HEK293 (cell line): ENCODE results near the gene CD8B.

Source experiments
- CTCF ChIA-PET: fragments of 350-600 bp; formaldehyde crosslinking; extraction: SDS; loops from one replicate; lab custom pipeline; 2021; ENCODE audit warnings: antibody characterized with exemption; lab: Yijun Ruan, JAX
- POLR2A ChIA-PET: fragments of 300-600 bp; formaldehyde crosslinking; extraction: SDS; loops from one replicate; lab custom pipeline; 2020; ENCODE audit warnings: antibody characterized with exemption, inconsistent platforms; lab: Yijun Ruan, JAX
- H3K27ac ChIP-seq: fragments of 200-500 bp; sonication (Bioruptor generic); 2 replicates; pipeline ENCODE4 v1.5.1; 2014; ENCODE audit warnings: low read depth, low read length, control low read depth, inconsistent platforms; ENCODE audit errors: extremely low read depth
- H3K36me3 ChIP-seq, 2 experiments: fragments of 200-500 bp in 1 of 2; sonication (Bioruptor generic) in 1 of 2; 1 replicate in 1 of 2; 2 replicates in 1 of 2; pipeline ENCODE4 v1.5.1; 2014 to 2017; ENCODE audit warnings: inconsistent platforms in 2 of 2, low read length in 2 of 2; ENCODE audit not compliant: control insufficient read depth in 2 of 2, insufficient read depth in 1 of 2
- H3K4me1 ChIP-seq: fragments of 200-500 bp; sonication (Bioruptor generic); 2 replicates; pipeline ENCODE4 v1.5.1; 2014; ENCODE audit warnings: mild to moderate bottlenecking, low read length, inconsistent platforms; ENCODE audit not compliant: control insufficient read depth, insufficient read depth
- H3K4me3 ChIP-seq: 2 replicates; pipeline ENCODE4 v1.5.1; 2011; ENCODE audit warnings: low read depth, mild to moderate bottlenecking, control low read depth, low read length, moderate library complexity
- H3K9me3 ChIP-seq: fragments of 200-500 bp; sonication (Bioruptor generic); 2 replicates; pipeline ENCODE4 v1.5.1; 2014; ENCODE audit warnings: low read depth, low read length, inconsistent platforms; ENCODE audit not compliant: control insufficient read depth, insufficient read depth
- BCL11B ChIP-seq: fragments of 450-650 bp; formaldehyde crosslinking; IDR thresholded peaks from 2 replicates; pipeline ENCODE4 v1.5.1; 2016; ENCODE audit warnings: low read depth, missing biosample characterization, missing genetic modification characterization
- OVOL3 ChIP-seq: fragments of 450-650 bp; formaldehyde crosslinking; IDR thresholded peaks from 2 replicates; pipeline ENCODE4 v1.5.1; 2016; ENCODE audit warnings: missing biosample characterization, missing genetic modification characterization
- REPIN1 ChIP-seq: fragments of 450-650 bp; formaldehyde crosslinking; IDR thresholded peaks from 2 replicates; pipeline ENCODE4 v1.5.1; 2017; ENCODE audit warnings: missing biosample characterization, missing genetic modification characterization, low read depth
- YY2 ChIP-seq: fragments of 450-650 bp; formaldehyde crosslinking; IDR thresholded peaks from 2 replicates; pipeline ENCODE4 v1.5.1; 2016; ENCODE audit warnings: missing biosample characterization, missing genetic modification characterization
- ZBTB20 ChIP-seq: fragments of 450-650 bp; formaldehyde crosslinking; IDR thresholded peaks from 2 replicates; pipeline ENCODE4 v1.5.1; 2016; ENCODE audit warnings: missing biosample characterization, missing genetic modification characterization
- ZBTB6 ChIP-seq: fragments of 450-650 bp; formaldehyde crosslinking; IDR thresholded peaks from 2 replicates; pipeline ENCODE4 v1.5.1; 2017; ENCODE audit warnings: missing biosample characterization, missing genetic modification characterization
- ZBTB8A ChIP-seq: fragments of 450-650 bp; formaldehyde crosslinking; IDR thresholded peaks from 2 replicates; pipeline ENCODE4 v1.5.1; 2016; ENCODE audit warnings: missing biosample characterization, missing genetic modification characterization
- ZNF112 ChIP-seq: fragments of 450-650 bp; formaldehyde crosslinking; IDR thresholded peaks from 2 replicates; pipeline ENCODE4 v1.5.0; 2017; ENCODE audit warnings: missing biosample characterization, missing genetic modification characterization
- ZNF184 ChIP-seq: fragments of 450-650 bp; IDR thresholded peaks from 2 replicates; pipeline ENCODE4 v1.5.1; 2018; ENCODE audit warnings: missing biosample characterization, mild to moderate bottlenecking, missing genetic modification characterization
- ZNF2 ChIP-seq: fragments of 450-650 bp; formaldehyde crosslinking; IDR thresholded peaks from 2 replicates; pipeline ENCODE4 v1.5.1; 2016; ENCODE audit warnings: missing biosample characterization, missing genetic modification characterization
- ZNF248 ChIP-seq: fragments of 450-650 bp; formaldehyde crosslinking; IDR thresholded peaks from 2 replicates; pipeline ENCODE4 v1.5.1; 2017; ENCODE audit warnings: missing biosample characterization, missing genetic modification characterization
- ZNF354C ChIP-seq: fragments of 450-650 bp; formaldehyde crosslinking; IDR thresholded peaks from 2 replicates; pipeline ENCODE4 v1.5.1; 2016; ENCODE audit warnings: missing biosample characterization, missing genetic modification characterization, low read depth, borderline replicate concordance
- ZNF37A ChIP-seq: fragments of 450-650 bp; IDR thresholded peaks from 2 replicates; pipeline ENCODE4 v1.5.1; 2018; ENCODE audit warnings: missing biosample characterization, missing genetic modification characterization
- ZNF423 ChIP-seq: fragments of 450-650 bp; formaldehyde crosslinking; IDR thresholded peaks from 2 replicates; pipeline ENCODE4 v1.5.1; 2016; ENCODE audit warnings: missing biosample characterization, missing genetic modification characterization
- ZNF488 ChIP-seq: fragments of 450-650 bp; formaldehyde crosslinking; IDR thresholded peaks from 2 replicates; pipeline ENCODE4 v1.5.1; 2016; ENCODE audit warnings: missing biosample characterization, missing genetic modification characterization
- ZNF518A ChIP-seq: fragments of 450-650 bp; formaldehyde crosslinking; conservative IDR thresholded peaks from 2 replicates; pipeline ENCODE4 v1.5.1; 2016; ENCODE audit warnings: low read depth, missing biosample characterization, missing genetic modification characterization
- ZNF529 ChIP-seq: fragments of 450-650 bp; formaldehyde crosslinking; IDR thresholded peaks from 2 replicates; pipeline ENCODE4 v1.5.1; 2017; ENCODE audit warnings: missing genetic modification characterization, missing biosample characterization; ENCODE audit not compliant: insufficient replicate concordance
- ZNF571 ChIP-seq: fragments of 450-650 bp; formaldehyde crosslinking; IDR thresholded peaks from 2 replicates; pipeline ENCODE4 v1.5.0; 2017; ENCODE audit warnings: missing biosample characterization, missing genetic modification characterization
- ZNF626 ChIP-seq: fragments of 450-650 bp; sonication (Bioruptor Pico); formaldehyde crosslinking; IDR thresholded peaks from 2 replicates; pipeline ENCODE4 v1.5.1; 2018; ENCODE audit warnings: missing biosample characterization, missing genetic modification characterization, inconsistent platforms
- ZNF629 ChIP-seq: fragments of 450-650 bp; formaldehyde crosslinking; IDR thresholded peaks from 2 replicates; pipeline ENCODE4 v1.5.1; 2017; ENCODE audit warnings: missing biosample characterization, missing genetic modification characterization
- ZNF658 ChIP-seq: fragments of 450-650 bp; formaldehyde crosslinking; IDR thresholded peaks from 2 replicates; pipeline ENCODE4; 2016; ENCODE audit warnings: missing biosample characterization, missing genetic modification characterization
- ZNF701 ChIP-seq: fragments of 450-650 bp; formaldehyde crosslinking; IDR thresholded peaks from 2 replicates; pipeline ENCODE4 v1.5.1; 2016; ENCODE audit warnings: missing biosample characterization, missing genetic modification characterization
- ZNF777 ChIP-seq: fragments of 450-650 bp; formaldehyde crosslinking; IDR thresholded peaks from 2 replicates; pipeline ENCODE4 v1.5.1; 2017; ENCODE audit warnings: missing biosample characterization, missing genetic modification characterization, borderline replicate concordance
- ZNF785 ChIP-seq: fragments of 450-650 bp; formaldehyde crosslinking; IDR thresholded peaks from 2 replicates; pipeline ENCODE4 v1.5.1; 2016; ENCODE audit warnings: missing biosample characterization, missing genetic modification characterization

Gene CD8B

GRCh38 chr2:86774862-86775261 is 86.8 kb downstream of the CD8B start:
- ChIA-PET POLR2A (interaction anchor here (0.6 kb wide), 1 partner anchor 1653 kb away, joined by 4 read pairs; no protein-coding TSS in a partner anchor), CTCF (interaction anchor here (0.8 kb wide), 1 partner anchor 10 kb away, joined by 4 read pairs; no protein-coding TSS in a partner anchor)
- H3K4me1 ChIP-seq: no peaks in the 10 kb centered on the region
- no peak for TF ChIP-seq ZNF626 (tag by site-specific recombination)
- no peak for TF ChIP-seq ZNF529 (tag by site-specific recombination)
- TF ChIP-seq ZNF423: no peak
- no peak for TF ChIP-seq ZNF2
- no peak for TF ChIP-seq ZNF37A
- no peak for TF ChIP-seq ZNF488 (tag by site-specific recombination)
- no peak for TF ChIP-seq ZNF785 (tag by site-specific recombination)
- no peak for TF ChIP-seq ZNF629
- TF ChIP-seq ZNF701 (tag by site-specific recombination): no peak
- TF ChIP-seq ZBTB6 (tag by site-specific recombination): no peak
- no peak for TF ChIP-seq REPIN1
- no peak for TF ChIP-seq ZNF248 (tag by site-specific recombination)
- TF ChIP-seq ZNF658 (tag by site-specific recombination): no peak
- no peak for TF ChIP-seq ZBTB20 (tag by site-specific recombination)
- TF ChIP-seq ZBTB8A (tag by site-specific recombination): no peak
- no peaks in the 10 kb centered on the region for H3K9me3 ChIP-seq
- no peak overlapping the region for H3K27ac ChIP-seq
- no peak overlapping the region for H3K4me3 ChIP-seq
- peaks cover 34 to 66% of the 10 kb centered on the region in 2 experiments for H3K36me3 ChIP-seq

GRCh38 chr2:86772611-86773010 is 89.1 kb downstream of the CD8B start:
- Histone ChIP-seq H3K9me3 (no peaks in the 10 kb centered on the region), H3K36me3 (peaks cover 35 to 75% of the 10 kb centered on the region in 2 experiments), H3K4me1 (no peaks in the 10 kb centered on the region), H3K27ac (no peak overlapping the region), H3K4me3 (no peak overlapping the region)
- ChIA-PET POLR2A (no interaction called here), CTCF (no interaction called here)
- TF ChIP-seq OVOL3 (no peak), ZNF571 (tag by site-specific recombination) (no peak), BCL11B (tag by site-specific recombination) (no peak)

GRCh38 chr2:86770816-86771301 is 90.8 kb downstream of the CD8B start:
- no peak for TF ChIP-seq YY2 (tag by site-specific recombination)
- CTCF ChIA-PET: interaction anchor here (0.7 to 2.0 kb wide), 3 partner anchors 8 to 38 kb away, joined by 4 to 5 read pairs (median 4); no protein-coding TSS in a partner anchor
- H3K27ac ChIP-seq: no peak overlapping the region
- H3K4me3 ChIP-seq: no peak overlapping the region
- no peaks in the 10 kb centered on the region for H3K9me3 ChIP-seq
- no peaks in the 10 kb centered on the region for H3K4me1 ChIP-seq
- peaks cover 46 to 72% of the 10 kb centered on the region in 2 experiments for H3K36me3 ChIP-seq
- POLR2A ChIA-PET: no interaction called here

GRCh38 chr2:86769838-86770237 is 91.8 kb downstream of the CD8B start:
- CTCF ChIA-PET: interaction anchor here (0.8 to 2.0 kb wide), 3 partner anchors 10 to 374 kb away, joined by 3 to 5 read pairs (median 4); no protein-coding TSS in a partner anchor
- TF ChIP-seq ZNF518A (no peak), ZNF184 (tag by site-specific recombination) (no peak), ZNF354C (tag by site-specific recombination) (no peak), ZNF112 (tag by site-specific recombination) (no peak), ZNF777 (no peak)
- Histone ChIP-seq H3K9me3 (no peaks in the 10 kb centered on the region), H3K4me3 (no peak overlapping the region), H3K27ac (no peak overlapping the region), H3K4me1 (peaks cover 3% of the 10 kb centered on the region; the same call in 1 of the 2 replicates), H3K36me3 (peaks cover 45 to 71% of the 10 kb centered on the region in 2 experiments)
- POLR2A ChIA-PET: no interaction called here
